ENCODE measurements around the gene DAND5.
A peak's percentile ranks its signal among the peaks of the same experiment; 100 is the strongest.

The DAND5 gene

GRCh38 chr19:13002166-13002898 lies 33.0 kb downstream of the DAND5 start:
- no peak for DNase-seq
- H3K9me3 Mint-ChIP-seq: no peaks in the 10 kb centered on the region
- H3K4me1 Mint-ChIP-seq (ENCODE audit: low read depth): no peaks in the 10 kb centered on the region
- H3K36me3 Mint-ChIP-seq (ENCODE audit: low read depth): no peaks in the 10 kb centered on the region
- no peak overlapping the region for H3K27ac Mint-ChIP-seq
- no peaks in the 10 kb centered on the region for H3K27me3 Mint-ChIP-seq
- no peak overlapping the region for H3K4me3 Mint-ChIP-seq

- Mint-ChIP-seq H3K4me3 (no peak overlapping the region), H3K27ac (no peak overlapping the region), H3K4me1 (ENCODE audit: low read depth) (no peaks in the 10 kb centered on the region), H3K36me3 (ENCODE audit: low read depth) (no peaks in the 10 kb centered on the region), H3K9me3 (no peaks in the 10 kb centered on the region), H3K27me3 (peaks cover 5% of the 10 kb centered on the region)
- DNase-seq: no peak
Observed at GRCh38 chr19:13003081-13003480, 33.7 kb downstream of the DAND5 start.

DNA sequence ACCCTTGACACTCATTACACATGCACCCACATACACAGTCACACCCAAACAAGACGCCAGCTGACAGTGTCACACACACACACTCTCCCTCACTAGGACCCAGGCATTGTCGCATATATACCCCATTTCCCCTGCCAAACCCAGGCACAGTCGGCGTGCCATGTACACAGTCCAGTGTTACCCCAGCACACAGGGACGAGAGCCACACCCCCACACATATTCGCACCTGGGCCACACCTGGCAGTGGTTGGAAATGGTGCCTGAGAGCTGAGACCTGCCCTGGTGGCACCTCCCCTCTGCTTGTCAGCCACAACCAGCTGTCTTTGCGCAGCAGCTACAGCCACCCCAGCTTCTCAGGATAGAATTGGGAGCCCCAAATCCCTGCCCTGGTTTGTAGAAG lies 34.9 kb downstream of the DAND5 start:
- Mint-ChIP-seq H3K27ac (no peak overlapping the region), H3K9me3 (no peaks in the 10 kb centered on the region), H3K4me3 (no peak overlapping the region), H3K36me3 (ENCODE audit: low read depth) (no peaks in the 10 kb centered on the region), H3K4me1 (ENCODE audit: low read depth) (no peaks in the 10 kb centered on the region), H3K27me3 (peaks cover 16% of the 10 kb centered on the region)
- no peak for DNase-seq

- H3K4me1 Mint-ChIP-seq (ENCODE audit: low read depth): peaks cover under 1% of the 10 kb centered on the region
- H3K9me3 Mint-ChIP-seq: no peaks in the 10 kb centered on the region
- no peaks in the 10 kb centered on the region for H3K36me3 Mint-ChIP-seq (ENCODE audit: low read depth)
- H3K27me3 Mint-ChIP-seq: peaks cover 21% of the 10 kb centered on the region
- H3K27ac Mint-ChIP-seq: no peak overlapping the region
- no peak for DNase-seq
- H3K4me3 Mint-ChIP-seq: no peak overlapping the region
Observed at GRCh38 chr19:13005253-13005652, 35.9 kb downstream of the DAND5 start.

- Mint-ChIP-seq H3K4me1 (ENCODE audit: low read depth) (peaks cover 4% of the 10 kb centered on the region), H3K36me3 (ENCODE audit: low read depth) (no peaks in the 10 kb centered on the region), H3K4me3 (no peak overlapping the region), H3K27me3 (peaks cover 28% of the 10 kb centered on the region), H3K27ac (no peak overlapping the region), H3K9me3 (no peaks in the 10 kb centered on the region)
- DNase-seq: no peak
Observed at GRCh38 chr19:13005861-13006370, 36.5 kb downstream of the DAND5 start.

- H3K4me3 Mint-ChIP-seq: no peak overlapping the region
- peaks cover 34% of the 10 kb centered on the region for H3K27me3 Mint-ChIP-seq
- H3K9me3 Mint-ChIP-seq: no peaks in the 10 kb centered on the region
- DNase-seq: no peak
- no peak overlapping the region for H3K27ac Mint-ChIP-seq
- no peaks in the 10 kb centered on the region for H3K36me3 Mint-ChIP-seq (ENCODE audit: low read depth)
- peaks cover 7% of the 10 kb centered on the region for H3K4me1 Mint-ChIP-seq (ENCODE audit: low read depth)
Observed at GRCh38 chr19:13006431-13007281, 37.3 kb downstream of the DAND5 start.

DNA sequence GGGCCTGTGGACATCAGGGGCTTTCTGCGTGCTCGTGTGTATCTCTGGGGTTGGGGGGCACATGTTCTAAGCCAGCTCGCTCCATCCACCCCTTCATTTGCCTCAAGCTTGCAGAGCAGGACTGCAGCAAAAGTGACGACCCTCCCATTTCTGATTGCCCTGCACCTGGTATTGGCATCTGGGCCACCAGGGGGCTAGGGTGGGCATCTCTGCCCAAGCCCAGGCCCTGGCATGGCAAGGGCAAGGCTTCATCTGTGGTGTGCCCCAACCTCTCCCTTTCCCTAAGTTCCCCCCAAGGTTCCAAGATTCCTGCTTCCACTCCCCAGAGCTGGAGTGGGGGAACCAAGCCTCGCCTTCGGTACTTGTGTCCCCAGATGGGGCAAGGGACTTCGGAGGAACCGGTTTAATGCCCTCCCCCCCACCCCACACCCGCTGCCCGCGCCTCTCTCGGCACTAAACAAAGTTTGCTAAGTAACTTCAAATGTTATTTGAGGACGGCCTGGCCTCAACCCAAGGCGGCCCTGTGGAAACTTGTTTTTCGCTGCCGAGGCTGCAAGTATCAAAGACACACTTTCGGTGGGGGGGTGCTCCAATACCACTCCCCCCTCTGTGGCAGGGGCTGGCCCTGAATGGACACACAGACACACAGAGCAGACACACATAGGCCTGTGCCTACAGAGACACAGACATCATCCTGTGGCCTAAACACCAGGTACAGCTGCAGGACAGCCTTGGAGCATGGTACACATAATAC lies 38.1 kb downstream of the DAND5 start:
- Mint-ChIP-seq H3K4me1 (ENCODE audit: low read depth) (peaks cover 11% of the 10 kb centered on the region), H3K27ac (no peak overlapping the region), H3K9me3 (no peaks in the 10 kb centered on the region), H3K27me3 (peaks cover 41% of the 10 kb centered on the region), H3K4me3 (no peak overlapping the region), H3K36me3 (ENCODE audit: low read depth) (no peaks in the 10 kb centered on the region)
- no peak for DNase-seq

- Mint-ChIP-seq H3K27ac (no peak overlapping the region), H3K4me3 (no peak overlapping the region), H3K27me3 (peaks cover 56% of the 10 kb centered on the region), H3K9me3 (no peaks in the 10 kb centered on the region), H3K36me3 (ENCODE audit: low read depth) (peaks cover 2% of the 10 kb centered on the region), H3K4me1 (ENCODE audit: low read depth) (peaks cover 26% of the 10 kb centered on the region)
- no peak for DNase-seq
Observed at GRCh38 chr19:13008926-13009787, 39.8 kb downstream of the DAND5 start.

- no peak overlapping the region for H3K4me3 Mint-ChIP-seq
- peaks cover 66% of the 10 kb centered on the region for H3K27me3 Mint-ChIP-seq
Observed at GRCh38 chr19:13010038-13010991, 40.9 kb downstream of the DAND5 start.

DNA sequence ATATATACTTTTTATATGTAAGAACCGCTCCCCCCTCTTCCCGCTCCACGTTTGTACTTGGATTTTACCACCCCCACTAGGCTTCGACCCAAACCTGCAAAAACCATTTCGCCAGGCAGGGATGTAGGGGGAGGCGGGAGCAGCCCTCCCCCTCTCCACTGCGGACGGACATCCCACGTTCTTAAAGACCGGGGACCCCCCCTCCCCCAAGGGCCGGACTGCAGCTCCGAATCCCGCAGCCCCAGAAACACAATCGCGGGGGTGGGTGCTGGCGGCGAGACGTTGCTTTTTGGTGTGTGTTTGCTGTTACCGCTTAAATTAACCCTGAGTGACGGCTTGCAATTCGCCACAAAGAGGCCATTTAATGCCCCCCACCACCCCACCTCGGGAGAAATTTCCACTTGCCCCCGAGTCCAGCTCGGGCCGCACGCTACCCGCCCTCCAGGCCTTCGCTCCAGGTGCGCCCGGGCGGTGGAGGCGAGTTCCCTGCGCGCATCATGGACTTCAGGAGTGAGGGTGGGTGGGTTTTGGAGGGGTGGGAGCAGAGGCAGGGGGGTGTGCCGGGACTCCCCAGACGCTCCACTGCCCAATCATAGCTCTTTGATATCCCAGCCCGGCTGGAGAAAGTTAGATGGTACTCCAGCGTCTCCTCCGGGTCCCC lies 41.7 kb downstream of the DAND5 start:
- no peak for DNase-seq
- Mint-ChIP-seq H3K27me3 (peaks cover 70% of the 10 kb centered on the region), H3K9me3 (no peaks in the 10 kb centered on the region), H3K4me1 (ENCODE audit: low read depth) (peaks cover 30% of the 10 kb centered on the region), H3K4me3 (no peak overlapping the region), H3K27ac (no peak overlapping the region), H3K36me3 (ENCODE audit: low read depth) (peaks cover 2% of the 10 kb centered on the region)

More at GRCh38 chr19:13010038-13010991, 40.9 kb downstream of the DAND5 start:
- no peak for DNase-seq
- Mint-ChIP-seq H3K27ac (no peak overlapping the region), H3K4me1 (ENCODE audit: low read depth) (peaks cover 30% of the 10 kb centered on the region), H3K36me3 (ENCODE audit: low read depth) (peaks cover 2% of the 10 kb centered on the region), H3K9me3 (no peaks in the 10 kb centered on the region)

DNA sequence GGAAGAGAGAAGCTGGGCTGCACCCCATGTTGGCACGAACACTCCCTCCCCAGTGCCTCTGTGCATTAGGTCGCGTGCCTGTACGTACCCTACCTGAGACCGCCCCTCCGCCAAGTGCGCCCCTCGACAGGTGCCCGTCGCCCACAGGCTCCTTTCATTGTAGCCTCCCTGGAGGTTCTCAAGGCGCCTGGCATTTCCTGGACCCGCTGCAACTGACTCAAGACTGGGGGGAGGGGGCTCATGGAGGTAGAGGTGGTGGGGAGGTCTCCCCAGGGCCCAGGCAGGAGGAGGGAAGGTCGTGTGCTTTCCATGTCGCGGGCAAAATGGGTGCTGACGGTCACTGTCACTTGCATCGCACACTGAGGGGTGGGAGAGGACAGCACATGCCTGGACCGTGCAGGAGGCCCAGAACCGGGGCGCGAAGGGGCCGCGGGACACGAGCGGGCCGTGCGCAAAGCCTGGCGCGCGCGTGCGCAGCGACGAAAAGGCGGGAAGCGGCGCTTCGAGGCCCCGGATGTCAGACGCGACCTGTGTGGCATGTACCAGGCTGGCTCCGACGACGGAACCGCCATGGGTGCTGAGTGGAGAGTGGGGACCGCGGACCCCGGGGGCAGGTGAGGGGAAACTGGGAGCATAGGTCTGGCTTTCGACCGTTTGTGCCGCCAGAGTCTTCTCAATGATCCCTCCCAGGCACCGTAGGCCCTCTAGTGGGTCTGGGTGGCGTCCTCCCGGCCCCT lies 42.4 kb downstream of the DAND5 start:
- no peak overlapping the region for H3K4me3 Mint-ChIP-seq
- H3K36me3 Mint-ChIP-seq (ENCODE audit: low read depth): peaks cover 2% of the 10 kb centered on the region
- peak; percentile 51 for DNase-seq
- peaks cover 77% of the 10 kb centered on the region for H3K27me3 Mint-ChIP-seq
- H3K9me3 Mint-ChIP-seq: no peaks in the 10 kb centered on the region
- H3K27ac Mint-ChIP-seq: peak overlapping the region; percentile 8
- H3K4me1 Mint-ChIP-seq (ENCODE audit: low read depth): peaks cover 30% of the 10 kb centered on the region

DNA sequence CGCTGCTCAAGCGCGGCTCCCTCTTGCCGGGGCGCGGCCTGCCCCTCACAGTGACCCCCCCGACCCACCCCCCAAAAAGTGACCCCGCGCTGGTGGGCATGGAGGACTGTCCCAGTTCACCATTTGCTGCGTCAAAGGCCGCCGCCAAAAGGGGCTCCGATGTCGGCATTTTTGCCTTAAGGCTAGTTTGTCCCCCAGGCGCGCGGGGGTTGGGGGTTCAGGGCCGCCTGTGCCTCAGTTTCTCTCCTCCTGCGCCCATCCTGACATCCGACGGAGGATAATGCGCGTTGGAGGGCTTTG lies 43.0 kb downstream of the DAND5 start:
- peaks cover 82% of the 10 kb centered on the region for H3K27me3 Mint-ChIP-seq

More for the DNA sequence above, 43.0 kb downstream of the DAND5 start:
- H3K9me3 Mint-ChIP-seq: no peaks in the 10 kb centered on the region
- H3K27ac Mint-ChIP-seq: peak overlapping the region; percentile 85
- H3K4me3 Mint-ChIP-seq: peak overlapping the region; percentile 76
- peaks cover 2% of the 10 kb centered on the region for H3K36me3 Mint-ChIP-seq (ENCODE audit: low read depth)
- peaks cover 30% of the 10 kb centered on the region for H3K4me1 Mint-ChIP-seq (ENCODE audit: low read depth)
- no peak for DNase-seq
